NT2/D1 (cell line): ENCODE measurements around the gene PDLIM7.

Experiments
- SUZ12 ChIP-seq: IDR thresholded peaks from 2 replicates; pipeline ENCODE4 v1.6.1; 2011; ENCODE audit not compliant: insufficient read length, insufficient read depth; ENCODE audit errors: extremely low read depth
- YY1 ChIP-seq: IDR thresholded peaks from 2 replicates; pipeline ENCODE4 v1.6.1; 2011; ENCODE audit not compliant: insufficient read length, insufficient read depth
- ZNF274 ChIP-seq: IDR thresholded peaks from 2 replicates; pipeline ENCODE4 v1.6.1; 2011; ENCODE audit warnings: mild to moderate bottlenecking, low read depth, low read length

GRCh38 chr5:177474846-177475562 lies 22.4 kb downstream of the PDLIM7 start:
- TF ChIP-seq YY1 (no peak), ZNF274 (no peak), SUZ12 (no peak)
